ENCODE data around the gene CSF3. TPM values are rescaled to one million over a fixed set of nuclear protein-coding genes. Genes with fewer than 3 reads are reported as not detected.

CSF3 gene
- total RNA-seq, 1 experiment from 2014 or later, result not detected

GRCh38 chr17:39979893-39980350 is 35.3 kb upstream of the CSF3 start (continued):
- TF ChIP-seq REST (IDR thresholded peaks at IDR 0.05; ENCODE audit: low read depth), result no peak

- Histone ChIP-seq H3K36me3 (ENCODE audit: control insufficient read depth in 1 of 2, insufficient read depth in 2 of 2, low read length in 2 of 2) (peaks cover 10 to 19% of the 10 kb centered on the region in 2 experiments; a peak in 3 of 4 replicates), H3K4me2 (ENCODE audit: low read length) (peak within 1 kb of the TSS; percentile 96), H3K4me3 (replicated peaks in 1 of 2; ENCODE audit: low read depth in 1 of 2, low read length in 2 of 2) (peak within 1 kb of the TSS; percentile 90 to 100), H3K27me3 (ENCODE audit: insufficient read depth, low read length) (no peaks in the 10 kb centered on the region), H3K79me2 (ENCODE audit: insufficient read depth, low read length) (peaks cover 48% of the 10 kb centered on the region), H3K9ac (ENCODE audit: low read length) (peak within 1 kb of the TSS; percentile 98), H3K9me3 (ENCODE audit: control insufficient read depth in 1 of 2, insufficient read depth in 1 of 2, low read depth in 1 of 2, low read length in 2 of 2) (no peaks in the 10 kb centered on the region), H3K4me1 (ENCODE audit: control insufficient read depth in 1 of 2, insufficient read depth in 2 of 2, low read length in 2 of 2) (peaks cover 13 to 25% of the 10 kb centered on the region in 2 experiments; a peak in 3 of 4 replicates), H3K9me2 (ENCODE audit: insufficient read depth) (no peaks in the 10 kb centered on the region), H2AFZ (ENCODE audit: low read depth, low read length, poor library complexity, severe bottlenecking) (peak within 1 kb of the TSS; percentile 83), H3K27ac (ENCODE audit: low read depth, low read length) (peak within 1 kb of the TSS; percentile 94), H4K20me1 (ENCODE audit: insufficient read depth) (peaks cover 15% of the 10 kb centered on the region; the same call in 1 of the 2 replicates)
- DNase-seq (ENCODE audit: low read depth, low spot score) (peak; percentile 100), ATAC-seq (peak; percentile 95)
- intact Hi-C loops (cut with micrococcal nuclease), result loop anchor here (1.0 to 5.0 kb wide), 4 partner anchors 27 to 358 kb away; no protein-coding TSS in a partner anchor
- CTCF ChIA-PET, result interaction anchor here (0.6 to 1.4 kb wide), 12 partner anchors 12 to 749 kb away, joined by 3 to 15 read pairs (median 3); no protein-coding TSS in a partner anchor
- POLR2A ChIA-PET, result interaction anchor here (0.7 to 1.1 kb wide), 5 partner anchors 16 to 119 kb away, joined by 3 to 6 read pairs (median 4); no protein-coding TSS in a partner anchor
- RAD21 ChIA-PET (ENCODE audit: low non-redundant PET in 1 of 2, low total read pairs in 2 of 2, uncharacterized antibody in 2 of 2, unreplicated experiment in 2 of 2), result interaction anchor here (1.0 to 1.1 kb wide), 2 partner anchors 22 to 53 kb away, joined by 3 to 5 read pairs; partner anchors contain the start of genes LRRC3C (in 1 of the 2) and ORMDL3 (in 1 of the 2)
- no TSS peak for BruUV-seq (replicated peaks)
- TF ChIP-seq JUND (IDR thresholded peaks at IDR 0.05) (no peak), ZBTB33 (IDR thresholded peaks at IDR 0.05; ENCODE audit: extremely low read depth, insufficient replicate concordance, low read length) (peak; percentile 75), CTCF (IDR thresholded peaks at IDR 0.05 in 2 of 3, conservative IDR thresholded peaks at IDR 0.05 in 1 of 3; ENCODE audit: borderline replicate concordance in 1 of 3, insufficient read depth in 1 of 3, low read depth in 2 of 3, low read length in 2 of 3) (peak; percentile 63 to 96 (median 67)), POLR2A (IDR thresholded peaks at IDR 0.05; ENCODE audit: borderline replicate concordance, extremely low read depth, insufficient read depth, insufficient read length) (no peak), ZNF274 (IDR thresholded peaks at IDR 0.05; ENCODE audit: low read depth, low read length) (no peak), ATF3 (IDR thresholded peaks at IDR 0.05) (no peak), EZH2 (IDR thresholded peaks at IDR 0.05) (no peak), EGR1 (IDR thresholded peaks at IDR 0.05; ENCODE audit: low read depth) (no peak), TCF7L2 (IDR thresholded peaks at IDR 0.05; ENCODE audit: borderline replicate concordance, extremely low read depth, insufficient read depth, insufficient read length) (peak; percentile 36), EZH2phosphoT487 (IDR thresholded peaks at IDR 0.05; ENCODE audit: borderline replicate concordance) (no peak), CEBPB (IDR thresholded peaks at IDR 0.05; ENCODE audit: low read depth) (no peak)
Measured at GRCh38 chr17:39980351-39981206, 34.7 kb upstream of the CSF3 start, which contains the start of gene PSMD3. TSS of gene PSMD3 (plus strand) at chr17:39980807. CDS start at chr17:39980971, 164 bp downstream.

Data from HCT116 (cell line).